ENCODE measurements around the gene USP54. TPM values are rescaled to one million over a fixed set of nuclear protein-coding genes. Genes with fewer than 3 reads are reported as not detected.
A peak's percentile ranks its signal among the peaks of the same experiment; 100 is the strongest.

The USP54 gene
- polyA plus RNA-seq, 1 of the 3 experiments (the other 2 are of a cell fraction), result 6.5 TPM

GRCh38 chr10:73485320-73485719, 105.8 kb downstream of the USP54 start:
- Histone ChIP-seq H3K9ac (no peak overlapping the region), H3K79me2 (ENCODE audit: insufficient read depth) (peaks cover 98% of the 10 kb centered on the region), H3K4me2 (no peak overlapping the region), H3F3A (replicated peaks; ENCODE audit: insufficient read depth) (peaks cover 13% of the 10 kb centered on the region), H4K20me1 (ENCODE audit: insufficient read depth) (no peaks in the 10 kb centered on the region; the same call in 1 of the 2 replicates), H3K9me2 (no peaks in the 10 kb centered on the region), H2AFZ (ENCODE audit: low read depth) (no peak overlapping the region), H3K9me3 (no peaks in the 10 kb centered on the region), H3K27ac (ENCODE audit: low read depth in 2 of 2, low read length in 1 of 2) (no peak overlapping the region), H3K36me3 (replicated peaks in 1 of 2; ENCODE audit: control insufficient read depth in 1 of 2, insufficient read depth in 2 of 2, low read length in 1 of 2) (peaks cover 0 to 25% of the 10 kb centered on the region in 2 experiments), H3K27me3 (ENCODE audit: insufficient read depth) (no peaks in the 10 kb centered on the region), H3K4me3 (ENCODE audit: low read depth in 2 of 2, low read length in 1 of 2) (no peak overlapping the region), H3K4me1 (ENCODE audit: control insufficient read depth in 1 of 2, insufficient read depth in 2 of 2, low read depth in 1 of 2, low read length in 1 of 2) (peaks cover 0 to 10% of the 10 kb centered on the region in 2 experiments; a peak in 1 of 4 replicates)
- DNase-seq, result peak; percentile 22
- 0% methylated on average over 1 of the region's 1 CpG for WGBS (ENCODE audit: low lambda C conversion rate)
- POLR2A ChIA-PET, result interaction anchor here (0.8 kb wide), 1 partner anchor 11 kb away, joined by 3 read pairs; no protein-coding TSS in a partner anchor
- no peak for TF ChIP-seq FOSL2 (IDR thresholded peaks at IDR 0.05; ENCODE audit: borderline replicate concordance, low read depth)
- no peak for TF ChIP-seq GABPA (IDR thresholded peaks at IDR 0.05; ENCODE audit: low read depth)
- TF ChIP-seq TEAD4 (IDR thresholded peaks at IDR 0.05; ENCODE audit: borderline replicate concordance, insufficient read depth), result no peak
- TF ChIP-seq SIN3A (IDR thresholded peaks at IDR 0.05; ENCODE audit: borderline replicate concordance, low read depth, low read length), result no peak
- TF ChIP-seq USF2 (IDR thresholded peaks at IDR 0.05; ENCODE audit: borderline replicate concordance, low read depth, low read length), result no peak
- TF ChIP-seq POLR2AphosphoS5 (IDR thresholded peaks at IDR 0.05; ENCODE audit: low read depth, low read length), result no peak
- TF ChIP-seq REST (IDR thresholded peaks at IDR 0.05; ENCODE audit: low read depth, low read length), result no peak
- no peak for TF ChIP-seq RXRA (IDR thresholded peaks at IDR 0.05; ENCODE audit: borderline replicate concordance, low read depth)
- TF ChIP-seq MXI1 (IDR thresholded peaks at IDR 0.05; ENCODE audit: low read depth, low read length), result no peak
- CTCF ChIA-PET, result interaction anchor here (0.7 kb wide), 1 partner anchor 363 kb away, joined by 3 read pairs; no protein-coding TSS in a partner anchor

- no peaks in the 10 kb centered on the region for H3K9me2 ChIP-seq
- H3K27me3 ChIP-seq (ENCODE audit: insufficient read depth), result no peaks in the 10 kb centered on the region
- CTCF ChIA-PET, result interaction anchor here (1.0 kb wide), 1 partner anchor 9 kb away, joined by 3 read pairs; no protein-coding TSS in a partner anchor
- H3K9ac ChIP-seq, result no peak overlapping the region
- H3K36me3 ChIP-seq (replicated peaks in 1 of 2; ENCODE audit: control insufficient read depth in 1 of 2, insufficient read depth in 2 of 2, low read length in 1 of 2), result peaks cover 21 to 51% of the 10 kb centered on the region in 2 experiments
- no peak overlapping the region for H2AFZ ChIP-seq (ENCODE audit: low read depth)
- no peak for DNase-seq
- no peak overlapping the region for H3K4me3 ChIP-seq (ENCODE audit: low read depth in 2 of 2, low read length in 1 of 2)
- H3K4me2 ChIP-seq, result 0 out of 2 replicates have a peak overlapping the region, but pooled peaks have one; percentile 22
- TF ChIP-seq TCF12 (IDR thresholded peaks at IDR 0.05) (no peak), NFIC (IDR thresholded peaks at IDR 0.05; ENCODE audit: borderline replicate concordance) (no peak), FOSL2 (IDR thresholded peaks at IDR 0.05; ENCODE audit: borderline replicate concordance, low read depth) (peak; percentile 82), RFX5 (IDR thresholded peaks at IDR 0.05; ENCODE audit: low read length) (no peak), JUND (IDR thresholded peaks at IDR 0.05) (peak; percentile 65)
- POLR2A ChIA-PET, result no interaction called here
- H3K27ac ChIP-seq (ENCODE audit: low read depth in 2 of 2, low read length in 1 of 2), result peak overlapping the region in 1 of 2 experiments; percentile 27; a peak in 2 of 4 replicates
- H3K9me3 ChIP-seq, result no peaks in the 10 kb centered on the region
- 68% methylated on average over 7 of the region's 7 CpGs for whole genome bisulfite sequencing (ENCODE audit: low lambda C conversion rate)
- H3K79me2 ChIP-seq (ENCODE audit: insufficient read depth), result peaks cover 55% of the 10 kb centered on the region
- no peaks in the 10 kb centered on the region for H4K20me1 ChIP-seq (ENCODE audit: insufficient read depth)
- H3F3A ChIP-seq (replicated peaks; ENCODE audit: insufficient read depth), result peaks cover 26% of the 10 kb centered on the region
- H3K4me1 ChIP-seq (ENCODE audit: control insufficient read depth in 1 of 2, insufficient read depth in 2 of 2, low read depth in 1 of 2, low read length in 1 of 2), result peaks cover 0 to 10% of the 10 kb centered on the region in 2 experiments; a peak in 1 of 4 replicates
Measured at GRCh38 chr10:73480158-73480557, 111.0 kb downstream of the USP54 start.
